ENCODE results near the gene SERPINA12.

Gene SERPINA12

GRCh38 chr14:94441130-94441529 is 68.1 kb downstream of the SERPINA12 start:
- no peak for TF ChIP-seq CTCF (IDR thresholded peaks at IDR 0.05)
- Mint-ChIP-seq H3K27ac (no peak overlapping the region), H3K27me3 (ENCODE audit: low read depth, poor library complexity) (peaks cover 14% of the 10 kb centered on the region), H3K9me3 (peaks cover 2% of the 10 kb centered on the region), H3K36me3 (ENCODE audit: low read depth) (no peaks in the 10 kb centered on the region), H3K4me1 (no peaks in the 10 kb centered on the region), H3K4me3 (no peak overlapping the region)
- no peak for DNase-seq

- Mint-ChIP-seq H3K9me3 (peaks cover 15% of the 10 kb centered on the region), H3K27ac (no peak overlapping the region), H3K4me3 (no peak overlapping the region), H3K36me3 (ENCODE audit: low read depth) (no peaks in the 10 kb centered on the region), H3K27me3 (ENCODE audit: low read depth, poor library complexity) (peaks cover 14% of the 10 kb centered on the region), H3K4me1 (no peaks in the 10 kb centered on the region)
- DNase-seq, result no peak
- TF ChIP-seq CTCF (IDR thresholded peaks at IDR 0.05), result no peak
Observed at GRCh38 chr14:94439453-94440057, 69.7 kb downstream of the SERPINA12 start.
